ENCODE results near the gene RDX. TPM values are rescaled to one million over a fixed set of nuclear protein-coding genes. Genes with fewer than 3 reads are reported as not detected.
"Not testable (repeated sequence)": the region's sequence is repeated elsewhere in the genome, so short reads cannot be mapped to it uniquely, and the experiment has no call there.

RDX gene
- polyA plus RNA-seq, 2 of the 4 experiments (the other 2 are of a cell fraction) = 158 to 183 TPM

DNA sequence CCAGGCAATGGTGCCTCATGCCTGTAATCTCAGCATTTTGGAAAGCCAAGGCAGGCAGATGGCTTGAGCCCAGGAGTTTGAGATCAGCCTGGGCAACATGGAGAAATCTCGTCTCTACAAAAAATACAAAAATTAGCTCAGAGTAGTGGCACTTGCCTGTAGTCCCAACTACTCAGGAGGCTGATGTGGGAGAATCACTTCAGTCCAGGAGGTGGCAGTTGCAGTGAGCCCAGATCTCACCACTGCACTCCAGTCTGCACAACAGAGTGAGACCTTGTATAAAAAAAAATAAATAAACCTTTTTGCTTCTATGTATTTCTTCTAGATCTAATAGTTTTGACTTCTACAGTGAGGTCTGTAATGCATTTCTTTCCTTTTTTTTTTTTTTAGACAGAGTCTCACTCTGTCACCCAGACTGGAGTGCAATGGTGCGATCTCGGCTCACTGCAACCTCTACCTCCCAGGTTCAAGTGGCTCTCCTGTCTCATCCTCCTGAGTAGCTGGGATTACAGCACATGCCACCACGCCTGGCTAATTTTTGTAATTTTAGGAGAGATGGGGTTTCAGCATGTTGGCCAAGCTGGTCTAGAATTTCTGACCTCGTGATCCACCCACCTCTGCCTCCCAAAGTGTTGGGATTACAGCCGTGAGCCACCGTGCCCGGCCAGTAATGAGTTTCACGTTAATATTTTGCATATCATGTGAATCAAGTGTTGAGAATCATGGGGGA is 18.1 kb upstream of the RDX start:
- peaks cover 60% of the 10 kb centered on the region for H3K4me1 ChIP-seq
- ATAC-seq (peak in 1 of 2 experiments; percentile 53; a peak in 1 of 6 replicates), FAIRE-seq (no peak), DNase-seq (ENCODE audit: low read depth in 1 of 2, low spot score in 1 of 2) (no peak)
- H3K27ac ChIP-seq = peak overlapping the region; percentile 11 to 74; a peak in 4 of 6 replicates
- 91% methylated on average over 9 of the region's 9 CpGs for WGBS (ENCODE audit: missing lambda C conversion rate)
- H3K9me3 ChIP-seq = no peaks in the 10 kb centered on the region
- CTCF ChIA-PET = interaction anchor here (0.6 kb wide), 1 partner anchor 31 kb away, joined by 3 read pairs; no protein-coding TSS in a partner anchor
- POLR2A ChIA-PET = no interaction called here
- no peak overlapping the region for H3K4me3 ChIP-seq
- no peak for TF ChIP-seq NFE2L2 (conservative IDR thresholded peaks at IDR 0.05; ENCODE audit: low read length)
- no peak for TF ChIP-seq ESRRA (IDR thresholded peaks at IDR 0.05; ENCODE audit: borderline replicate concordance, low read length)
- no peak for TF ChIP-seq CEBPB (IDR thresholded peaks at IDR 0.05)
- no peak overlapping the region for H3K4me2 ChIP-seq

DNA sequence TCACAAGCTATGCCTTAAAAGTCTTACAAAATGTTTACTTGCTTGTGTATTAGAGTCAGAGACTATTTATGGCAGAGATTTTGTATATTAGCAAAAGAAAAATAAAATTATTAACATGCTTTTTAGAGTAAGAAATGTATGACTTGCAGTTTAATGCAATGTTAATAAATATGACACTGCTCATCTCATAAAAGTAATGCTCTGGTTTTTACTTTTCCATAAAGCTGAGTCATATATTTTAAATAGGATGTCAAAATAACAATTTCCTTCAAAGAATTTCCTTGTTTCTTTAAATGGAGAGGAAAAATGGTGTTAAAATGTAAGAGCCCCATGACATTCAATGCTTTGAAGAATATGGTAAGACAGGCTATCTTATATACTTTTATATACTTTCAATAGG is 16.3 kb upstream of the RDX start:
- CTCF ChIA-PET = no interaction called here
- Histone ChIP-seq H3K27ac (peak overlapping the region; percentile 92 to 94), H3K9me3 (no peaks in the 10 kb centered on the region), H3K4me2 (peak overlapping the region; percentile 46; the same call in 2 of the 3 replicates), H3K4me1 (peaks cover 56% of the 10 kb centered on the region), H3K4me3 (no peak overlapping the region)
- POLR2A ChIA-PET = no interaction called here
- TF ChIP-seq ZSCAN20 (CRISPR knock-in tag; IDR thresholded peaks at IDR 0.05) (no peak), MAFK (IDR thresholded peaks at IDR 0.05; ENCODE audit: partially characterized antibody) (peak; percentile 63), NFE2L2 (conservative IDR thresholded peaks at IDR 0.05; ENCODE audit: low read length) (peak; percentile 44; the same call in 1 of the 2 replicates), NR3C1 (IDR thresholded peaks at IDR 0.05) (no peak)
- ATAC-seq (no peak), DNase-seq (ENCODE audit: low read depth in 1 of 2, low spot score in 1 of 2) (no peak), FAIRE-seq (no peak)

DNA sequence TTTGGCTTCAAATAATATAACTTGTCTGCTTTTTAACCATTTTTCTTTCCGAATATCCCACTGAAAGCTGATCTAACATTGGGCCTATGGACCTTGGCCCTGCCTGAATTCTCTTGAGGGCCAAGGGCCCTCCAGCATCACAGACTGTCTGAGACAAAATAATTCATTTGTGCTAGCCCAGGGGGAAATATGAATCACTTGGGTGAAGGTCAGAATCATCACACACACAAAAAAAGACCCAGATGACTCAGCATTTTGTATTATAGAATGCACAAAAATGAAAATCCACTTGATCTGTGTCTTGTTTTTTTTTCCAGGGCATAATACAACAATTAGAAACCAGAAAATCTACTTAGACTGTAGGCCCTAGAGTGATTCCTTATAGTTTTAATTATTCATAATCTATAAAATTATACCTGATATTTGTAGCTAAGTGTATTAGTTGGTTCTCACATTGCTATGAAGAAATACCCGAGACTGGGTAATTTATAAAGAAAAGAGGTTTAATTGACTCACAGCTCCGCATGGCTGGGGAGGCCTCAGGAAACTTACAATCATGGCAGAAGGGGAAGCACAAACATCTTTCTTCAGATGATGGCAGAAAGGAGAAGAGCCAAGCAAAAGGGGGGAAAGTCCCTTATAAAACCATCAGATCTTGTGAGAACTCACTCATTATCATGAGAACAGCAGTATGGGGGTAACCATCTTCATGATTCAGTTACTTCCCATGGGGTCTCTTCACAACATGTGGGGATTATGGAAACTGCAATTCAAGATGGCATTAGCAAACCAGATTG is 15.6 kb upstream of the RDX start:
- DNase-seq (ENCODE audit: low read depth in 1 of 2, low spot score in 1 of 2) = peak in 1 of 2 experiments; percentile 67
- no peaks in the 10 kb centered on the region for H3K9me3 ChIP-seq
- FAIRE-seq = no peak
- TF ChIP-seq JUNB (IDR thresholded peaks at IDR 0.05) (peak; percentile 76; the same call in 1 of the 2 replicates), ESRRA (IDR thresholded peaks at IDR 0.05; ENCODE audit: borderline replicate concordance, low read length) (0 out of 2 replicates have a peak, but pooled peaks have one; percentile 56), NFE2L2 (conservative IDR thresholded peaks at IDR 0.05; ENCODE audit: low read length) (peak; percentile 96), CEBPB (IDR thresholded peaks at IDR 0.05) (no peak), MAFK (IDR thresholded peaks at IDR 0.05; ENCODE audit: partially characterized antibody) (peak; percentile 99), MYC (IDR thresholded peaks at IDR 0.05; ENCODE audit: borderline replicate concordance, low read length) (no peak), EP300 (IDR thresholded peaks at IDR 0.05) (peak in 1 of 2 experiments; percentile 53; a peak in 1 of 5 replicates), GATA3 (IDR thresholded peaks at IDR 0.05; ENCODE audit: borderline replicate concordance) (peak; percentile 40; the same call in 1 of the 2 replicates), FOSL2 (IDR thresholded peaks at IDR 0.05) (peak; percentile 48), FOSL2 (CRISPR knock-in tag; IDR thresholded peaks at IDR 0.05) (peak; percentile 78), JUN (IDR thresholded peaks at IDR 0.05) (peak in 1 of 2 experiments; percentile 49; a peak in 1 of 5 replicates)
- TF ChIP-seq, protein P1, sequence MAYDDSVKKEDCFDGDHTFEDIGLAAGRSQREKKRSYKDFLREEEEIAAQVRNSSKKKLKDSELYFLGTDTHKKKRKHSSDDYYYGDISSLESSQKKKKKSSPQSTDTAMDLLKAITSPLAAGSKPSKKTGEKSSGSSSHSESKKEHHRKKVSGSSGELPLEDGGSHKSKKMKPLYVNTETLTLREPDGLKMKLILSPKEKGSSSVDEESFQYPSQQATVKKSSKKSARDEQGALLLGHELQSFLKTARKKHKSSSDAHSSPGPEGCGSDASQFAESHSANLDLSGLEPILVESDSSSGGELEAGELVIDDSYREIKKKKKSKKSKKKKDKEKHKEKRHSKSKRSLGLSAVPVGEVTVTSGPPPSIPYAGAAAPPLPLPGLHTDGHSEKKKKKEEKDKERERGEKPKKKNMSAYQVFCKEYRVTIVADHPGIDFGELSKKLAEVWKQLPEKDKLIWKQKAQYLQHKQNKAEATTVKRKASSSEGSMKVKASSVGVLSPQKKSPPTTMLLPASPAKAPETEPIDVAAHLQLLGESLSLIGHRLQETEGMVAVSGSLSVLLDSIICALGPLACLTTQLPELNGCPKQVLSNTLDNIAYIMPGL (CRISPR knock-in tag; IDR thresholded peaks at IDR 0.05; ENCODE audit: borderline replicate concordance) = no peak
- H3K4me2 ChIP-seq = peak overlapping the region; percentile 46
- H3K4me3 ChIP-seq = no peak overlapping the region
- 59% methylated on average over 3 of the region's 3 CpGs for WGBS (ENCODE audit: missing lambda C conversion rate)
- POLR2A ChIA-PET = interaction anchor here (1.1 kb wide), 1 partner anchor 14 kb away, joined by 3 read pairs; no protein-coding TSS in a partner anchor
- peaks cover 49% of the 10 kb centered on the region for H3K4me1 ChIP-seq
- CTCF ChIA-PET = no interaction called here
- peak in 1 of 2 experiments; percentile 80; a peak in 3 of 6 replicates for ATAC-seq
- peak overlapping the region; percentile 92 to 94 for H3K27ac ChIP-seq

DNA sequence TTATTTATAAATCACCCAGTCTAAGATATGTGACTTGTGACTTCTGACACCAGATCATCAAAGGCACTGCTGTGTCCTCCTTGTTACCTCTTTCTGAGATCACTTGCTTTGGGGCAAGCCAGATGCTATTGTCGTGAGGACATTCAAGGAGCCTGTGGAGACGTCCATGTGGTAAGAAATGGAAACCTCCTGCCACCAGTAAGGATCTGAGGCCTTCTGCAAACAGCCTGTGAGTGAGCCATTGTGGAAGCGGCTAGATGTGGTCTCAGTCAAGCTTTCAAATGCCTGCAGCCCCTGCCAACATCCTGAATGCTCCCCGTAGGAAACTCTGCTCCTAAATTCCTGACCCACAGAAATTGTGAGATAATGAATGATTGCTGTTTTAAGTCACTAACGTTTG is 11.7 kb upstream of the RDX start:
- DNase-seq (ENCODE audit: low read depth in 1 of 2, low spot score in 1 of 2) (no peak), FAIRE-seq (no peak), ATAC-seq (no peak)
- Histone ChIP-seq H3K4me3 (no peak overlapping the region), H3K4me2 (no peak overlapping the region), H3K9me3 (no peaks in the 10 kb centered on the region), H3K27ac (peak overlapping the region; percentile 53 to 82), H3K4me1 (peaks cover 80% of the 10 kb centered on the region)
- 74% methylated on average over 5 of the region's 5 CpGs for WGBS (ENCODE audit: missing lambda C conversion rate)
- no peak for TF ChIP-seq KDM5A (IDR thresholded peaks at IDR 0.05)
- TF ChIP-seq, protein P2, sequence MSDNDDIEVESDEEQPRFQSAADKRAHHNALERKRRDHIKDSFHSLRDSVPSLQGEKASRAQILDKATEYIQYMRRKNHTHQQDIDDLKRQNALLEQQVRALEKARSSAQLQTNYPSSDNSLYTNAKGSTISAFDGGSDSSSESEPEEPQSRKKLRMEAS (IDR thresholded peaks at IDR 0.05) = no peak
- no peak for TF ChIP-seq ZNF302 (CRISPR knock-in tag; IDR thresholded peaks at IDR 0.05)
- ChIA-PET POLR2A (no interaction called here), CTCF (interaction anchor here (1.5 kb wide), 1 partner anchor 18 kb away, joined by 3 read pairs; no protein-coding TSS in a partner anchor)

DNA sequence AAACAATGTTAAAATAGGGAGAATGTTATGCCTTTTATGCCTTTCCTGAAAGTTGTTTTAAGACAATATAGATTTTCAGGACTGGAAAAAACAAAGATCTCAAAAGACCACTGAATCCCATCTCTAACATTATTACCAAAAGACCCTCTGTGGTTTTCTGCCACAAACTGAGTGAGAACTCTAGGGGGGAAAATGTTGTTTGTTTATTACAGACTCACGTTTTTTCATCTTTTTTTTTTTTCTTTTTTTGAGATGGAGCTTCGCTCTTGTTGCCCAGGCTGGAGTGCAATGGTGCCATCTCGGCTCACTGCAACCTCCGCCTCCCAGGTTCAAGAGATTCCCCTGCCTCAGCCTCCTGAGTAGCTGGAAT is 9.6 kb upstream of the RDX start:
- WGBS (ENCODE audit: missing lambda C conversion rate) = 74% methylated on average over 4 of the region's 4 CpGs
- FAIRE-seq; ATAC-seq; DNase-seq (ENCODE audit: low read depth in 1 of 2, low spot score in 1 of 2); H3K9me3 ChIP-seq; H3K4me3 ChIP-seq: not testable (repeated sequence)
- peak overlapping the region; percentile 40 for H3K4me2 ChIP-seq
- H3K4me1 ChIP-seq = peaks cover 60% of the 10 kb centered on the region
- POLR2A ChIA-PET = interaction anchor here (2.2 kb wide), 1 partner anchor 51 kb away, joined by 8 read pairs; no protein-coding TSS in a partner anchor
- peak overlapping the region; percentile 77 to 82 for H3K27ac ChIP-seq
- CTCF ChIA-PET = interaction anchor here (0.9 to 2.0 kb wide), 3 partner anchors 9 to 71 kb away, joined by 3 to 5 read pairs (median 3); partner anchors contain the start of gene RDX

Measured in A549 (cell line).